K562 (cell line): ENCODE data around the gene PRKAR1B. TPM values are rescaled to one million over a fixed set of nuclear protein-coding genes. Genes with fewer than 3 reads are reported as not detected.

Experiments
- ATAC-seq: fragments of 200-7000 bp; cut with Tn5 transposase; 3 replicates; pipeline ENCODE4 v1.9.1; 2020; ENCODE audit warnings: moderate library complexity
- BruUV-seq: library from RNA; stranded (reverse); fragments of 400-500 nt; replicated peaks from 2 replicates; lab custom pipeline; 2021; lab: Mats Ljungman, UMichigan
- CTCF ChIA-PET: fragments of 300-600 bp; formaldehyde crosslinking; extraction: SDS; loops from one replicate; lab custom pipeline; 2021; ENCODE audit warnings: low intra/inter-chr PET ratio; lab: Yijun Ruan, JAX
- POLR2A ChIA-PET: fragments of 300-600, 350-650 bp; sonication (Branson Sonifier 250); formaldehyde crosslinking; extraction: SDS; loops from one replicate; lab custom pipeline; 2021; ENCODE audit warnings: antibody characterized with exemption, inconsistent platforms; lab: Yijun Ruan, JAX
- DNase-seq, 4 experiments: peaks; one replicate each; pipeline versions ENCODE4 v3.0.0 to v3.0.0-alpha.2; 2011 to 2018; ENCODE audit warnings: low spot score in 3 of 4, mixed read lengths in 3 of 4; ENCODE audit errors: extremely low read depth in 1 of 4
- FAIRE-seq: peaks from 2 replicates; lab custom pipeline; 2011; peaks lifted over from hg19 to GRCh38; lab: Jason Lieb, UNC
- H2AFZ ChIP-seq: 2 replicates; pipeline ENCODE4 v1.6.0; 2011; ENCODE audit warnings: low read depth, low read length, control low read depth, inconsistent platforms
- H3K27ac ChIP-seq: fragments of 200-600 bp; 3 replicates; pipeline ENCODE4 v1.8.0; 2011; ENCODE audit warnings: low read depth, mild to moderate bottlenecking, control low read depth, inconsistent platforms, low read length, moderate library complexity, mixed read lengths; ENCODE audit errors: extremely low read depth
- H3K27me3 ChIP-seq, 2 experiments: fragments of 300-600 bp in 1 of 2; 2 replicates in 1 of 2; 3 replicates in 1 of 2; pipeline versions ENCODE4 v1.6.0 to v1.8.0; 2011; ENCODE audit warnings: inconsistent platforms in 2 of 2, low read length in 2 of 2, mild to moderate bottlenecking in 1 of 2, mixed read lengths in 1 of 2, moderate library complexity in 1 of 2; ENCODE audit not compliant: control insufficient read depth in 2 of 2, insufficient read depth in 2 of 2
- H3K36me3 ChIP-seq: fragments of 300-600 bp; 3 replicates; pipeline ENCODE4 v1.8.0; 2011; ENCODE audit warnings: mild to moderate bottlenecking, low read length, inconsistent platforms; ENCODE audit not compliant: control insufficient read depth, insufficient read depth
- H3K4me1 ChIP-seq, 2 experiments: fragments of 200-600 bp in 1 of 2; replicated peaks in 1 of 2; 2 replicates in 1 of 2; 3 replicates in 1 of 2; pipeline versions ENCODE4 v1.5.1 to v1.8.0; 2011; ENCODE audit warnings: inconsistent platforms in 2 of 2, low read length in 2 of 2, mild to moderate bottlenecking in 1 of 2, mixed read lengths in 1 of 2, moderate library complexity in 1 of 2; ENCODE audit not compliant: control insufficient read depth in 2 of 2, insufficient read depth in 2 of 2
- H3K4me2 ChIP-seq: 2 replicates; pipeline ENCODE4 v1.6.1; 2011; ENCODE audit warnings: low read length, control low read depth, inconsistent platforms, mixed read lengths; ENCODE audit not compliant: insufficient read depth
- H3K4me3 ChIP-seq: fragments of 200-600 bp; sonication (generic), shearing (Covaris generic); 2 replicates; pipeline ENCODE4 v1.5.1; 2016; ENCODE audit warnings: control low read depth, inconsistent platforms
- H3K79me2 ChIP-seq: fragments of 200-600 bp; 3 replicates; pipeline ENCODE4 v1.8.0; 2011; ENCODE audit warnings: low read length, inconsistent platforms; ENCODE audit not compliant: control insufficient read depth, insufficient read depth
- H3K9ac ChIP-seq, 2 experiments: 2 replicates each; pipeline versions ENCODE4 v1.6.0 to v1.6.1; 2011; ENCODE audit warnings: low read depth in 2 of 2, low read length in 2 of 2, control low read depth in 1 of 2, inconsistent platforms in 1 of 2, mild to moderate bottlenecking in 1 of 2, mixed read lengths in 1 of 2; ENCODE audit not compliant: insufficient read depth in 1 of 2
- H3K9me1 ChIP-seq: one replicate; pipeline ENCODE4 v1.6.0; 2011; ENCODE audit warnings: inconsistent platforms, mild to moderate bottlenecking, low read length, moderate library complexity; ENCODE audit not compliant: control insufficient read depth, insufficient read depth
- H3K9me3 ChIP-seq: replicated peaks from 2 replicates; pipeline ENCODE4 v1.5.1; 2011; ENCODE audit warnings: low read depth, low read length, inconsistent platforms; ENCODE audit not compliant: control insufficient read depth, insufficient read depth
- H4K20me1 ChIP-seq: replicated peaks from 2 replicates; pipeline ENCODE4 v1.6.1; 2011; ENCODE audit warnings: low read length, inconsistent platforms, mixed read lengths; ENCODE audit not compliant: control insufficient read depth, insufficient read depth
- CREB3 ChIP-seq: fragments of 450-650 bp; conservative IDR thresholded peaks from 2 replicates; pipeline ENCODE4 v1.6.1; 2016; ENCODE audit warnings: missing genetic modification characterization, low read depth, mild to moderate bottlenecking, missing compliant biosample characterization, moderate library complexity
- FOXP1 ChIP-seq: sonication (generic); formaldehyde crosslinking; IDR thresholded peaks from 2 replicates; pipeline ENCODE4 v1.8.0; 2022; ENCODE audit warnings: mild to moderate bottlenecking, missing genetic modification reagents
- NFIX ChIP-seq: fragments of 250-450 bp; sonication (Bioruptor Pico); IDR thresholded peaks from 2 replicates; pipeline ENCODE4 v1.4.0; 2020; ENCODE audit warnings: low read depth, mild to moderate bottlenecking, moderate library complexity
- WGBS: fragments of 100-300 bp; shearing (Covaris generic); methylation state at CpG from one replicate; pipeline ENCODE4 v1.1.6; 2016; ENCODE audit warnings: low coverage, mixed read lengths; ENCODE audit not compliant: insufficient coverage; ENCODE audit errors: missing lambda C conversion rate; 5-methylcytosine and 5-hydroxymethylcytosine counted together
- in situ Hi-C: fragments of 300-500 bp; cut with MboI; formaldehyde crosslinking; loops from 4 replicates; pipeline ENCODE4 v1.15.0; 2018; ENCODE audit warnings: inconsistent platforms, mixed read lengths
- intact Hi-C: fragments of 100-400 bp; cut with micrococcal nuclease; formaldehyde crosslinking; loops from 2 replicates; pipeline ENCODE4 v1.14.2; 2022
- polyA plus RNA-seq, 8 experiments: library from polyadenylated mRNA; depleted of rRNA in 4 of 8; stranded (reverse) in 5 of 8; unstranded in 3 of 8; fragments of >200 nt; fragmentation: Nextera tagmentation in 2 of 8; fragmentation: Illumina TruSeq in 1 of 8; extraction: Ambion mirVana in 2 of 8; extraction: Trizol in 1 of 8; gene quantifications; 2 replicates each; pipeline versions ENCODE4 v1.2.1 to v1.2.3, GENCODE V29; 2011 to 2014; ENCODE audit warnings: inconsistent platforms in 1 of 8, missing spikeins in 1 of 8
- total RNA-seq, 7 experiments: library from RNA; depleted of rRNA in 6 of 7; stranded (reverse); fragments of >200 nt in 6 of 7; fragmentation: Illumina TruSeq in 2 of 7; extraction: Trizol in 2 of 7; gene quantifications; 2 replicates each; pipeline versions ENCODE4 v1.2.1 to v1.2.3, GENCODE V29; 2011 to 2021; ENCODE audit warnings: low replicate concordance in 1 of 7

Gene PRKAR1B
- total and polyA plus RNA-seq, 9 of the 15 experiments (the other 6 are each of a cell fraction or from before 2014, with no cell fraction given) = 0.99 to 30.5 (median 12.7) TPM

- in situ Hi-C loops (no loop called here), intact Hi-C loops (no loop called here)
- Histone ChIP-seq H3K9ac (no peak overlapping the region), H3K4me1 (peaks cover 0 to 5% of the 10 kb centered on the region in 2 experiments; a peak in 1 of 5 replicates), H3K79me2 (no peaks in the 10 kb centered on the region), H4K20me1 (no peaks in the 10 kb centered on the region), H3K9me3 (no peaks in the 10 kb centered on the region), H3K4me3 (no peak overlapping the region), H3K36me3 (no peaks in the 10 kb centered on the region), H3K27me3 (no peaks in the 10 kb centered on the region), H2AFZ (no peak overlapping the region), H3K4me2 (no peak overlapping the region), H3K9me1 (no peaks in the 10 kb centered on the region), H3K27ac (no peak overlapping the region)
- TF ChIP-seq NFIX (CRISPR knock-in tag) (no peak), FOXP1 (no peak)
- no peak for ATAC-seq
- 70% methylated on average over 8 of the region's 11 CpGs for whole genome bisulfite sequencing
- DNase-seq = no peak
- ChIA-PET CTCF (no interaction called here), POLR2A (no interaction called here)
- BruUV-seq = no TSS peak
- FAIRE-seq = no peak
Observed at GRCh38 chr7:646487-646886, 80.6 kb downstream of the PRKAR1B start.

- no peaks in the 10 kb centered on the region for H4K20me1 ChIP-seq
- no peaks in the 10 kb centered on the region for H3K27me3 ChIP-seq
- ChIA-PET CTCF (no interaction called here), POLR2A (no interaction called here)
- intact Hi-C loops = no loop called here
- BruUV-seq = no TSS peak
- no peak overlapping the region for H3K4me3 ChIP-seq
- peaks cover 0 to 7% of the 10 kb centered on the region in 2 experiments; a peak in 2 of 5 replicates for H3K4me1 ChIP-seq
- 81% methylated on average over 8 of the region's 13 CpGs for WGBS
- ATAC-seq (no peak), DNase-seq (no peak), FAIRE-seq (no peak)
- no peak overlapping the region for H3K9ac ChIP-seq
- no peak overlapping the region for H2AFZ ChIP-seq
- no peaks in the 10 kb centered on the region for H3K79me2 ChIP-seq
- no peaks in the 10 kb centered on the region for H3K9me3 ChIP-seq
- in situ Hi-C loops = no loop called here
- H3K4me2 ChIP-seq = no peak overlapping the region
- no peaks in the 10 kb centered on the region for H3K9me1 ChIP-seq
- TF ChIP-seq CREB3 (tag) = no peak
- no peak overlapping the region for H3K27ac ChIP-seq
- no peaks in the 10 kb centered on the region for H3K36me3 ChIP-seq
Observed at GRCh38 chr7:645606-646005, 81.5 kb downstream of the PRKAR1B start.
